ENCODE data around the gene HOXA3.

HOXA3 gene

GRCh38 chr7:27126596-27127327, 25.6 kb downstream of the HOXA3 start:
- no peak for DNase-seq

- DNase-seq: no peak
Observed at GRCh38 chr7:27125986-27126394, 26.4 kb downstream of the HOXA3 start.

- no peak for DNase-seq
Observed at GRCh38 chr7:27124902-27125689, 27.3 kb downstream of the HOXA3 start.

GRCh38 chr7:27124096-27124901, 28.1 kb downstream of the HOXA3 start:
- DNase-seq: no peak

GRCh38 chr7:27123477-27124053, 28.8 kb downstream of the HOXA3 start:
- DNase-seq: no peak

GRCh38 chr7:27123007-27123476, 29.3 kb downstream of the HOXA3 start:
- no peak for DNase-seq

GRCh38 chr7:27122077-27122910, 30.1 kb downstream of the HOXA3 start:
- no peak for DNase-seq

GRCh38 chr7:27121684-27122076, 30.7 kb downstream of the HOXA3 start:
- no peak for DNase-seq

- no peak for DNase-seq
Observed at GRCh38 chr7:27119412-27119911, 32.9 kb downstream of the HOXA3 start.

GRCh38 chr7:27118580-27118979, 33.8 kb downstream of the HOXA3 start:
- no peak for DNase-seq

GRCh38 chr7:27117887-27118491, 34.4 kb downstream of the HOXA3 start:
- DNase-seq: no peak

GRCh38 chr7:27116962-27117886, 35.2 kb downstream of the HOXA3 start:
- no peak for DNase-seq

- no peak for DNase-seq
Observed at GRCh38 chr7:27116031-27116961, 36.1 kb downstream of the HOXA3 start.

GRCh38 chr7:27115221-27116026, 37.0 kb downstream of the HOXA3 start:
- DNase-seq: no peak

GRCh38 chr7:27114881-27115220, 37.5 kb downstream of the HOXA3 start:
- no peak for DNase-seq

- DNase-seq: no peak
Observed at GRCh38 chr7:27113991-27114769, 38.2 kb downstream of the HOXA3 start.

Measured in activated CD4-positive, alpha-beta T cell treated with anti-CD3 and anti-CD28 coated beads, Interleukin-2, amount 50 U/mL, for 16 hours (primary cell).